HepG2 (cell line): ENCODE data around the gene INTS15.

Experiments
- HINFP ChIP-seq: sonication (generic); formaldehyde crosslinking; IDR thresholded peaks from 2 replicates; pipeline ENCODE4 v1.4.0; 2020; ENCODE audit warnings: low read depth, mild to moderate bottlenecking, missing genetic modification reagents
- JUND ChIP-seq: sonication (generic); formaldehyde crosslinking; IDR thresholded peaks from 2 replicates; pipeline ENCODE4 v1.8.0; 2022; ENCODE audit warnings: mild to moderate bottlenecking, missing genetic modification reagents
- ZNF704 ChIP-seq: sonication (generic); formaldehyde crosslinking; IDR thresholded peaks from 2 replicates; pipeline ENCODE4 v1.8.1; 2023; ENCODE audit warnings: mild to moderate bottlenecking, inconsistent platforms, moderate library complexity, missing genetic modification reagents, borderline replicate concordance

- TF ChIP-seq HINFP (CRISPR knock-in tag) (no peak), JUND (CRISPR knock-in tag) (no peak), ZNF704 (CRISPR knock-in tag) (no peak)
Measured at GRCh38 chr7:6641305-6642035, 51.6 kb downstream of the INTS15 start.
